22Rv1 (cell line): ENCODE data around the gene WTAP.
A peak's percentile ranks its signal among the peaks of the same experiment; 100 is the strongest.
"Not testable (repeated sequence)": the region's sequence is repeated elsewhere in the genome, so short reads cannot be mapped to it uniquely, and the experiment has no call there.

Experiments
- H3K27ac ChIP-seq: fragments of 450-650 bp; 2 replicates; pipeline ENCODE4 v1.5.1; 2017
- ZFX ChIP-seq: fragments of 450-650 bp; IDR thresholded peaks from 2 replicates; pipeline ENCODE4 v1.6.1; 2017; ENCODE audit warnings: antibody characterized with exemption, borderline replicate concordance
- TF ChIP-seq, protein P1 (sequence below): fragments of 450-650 bp; IDR thresholded peaks from 2 replicates; pipeline ENCODE4 v1.5.1; 2017; ENCODE audit warnings: mild to moderate bottlenecking

WTAP gene

DNA sequence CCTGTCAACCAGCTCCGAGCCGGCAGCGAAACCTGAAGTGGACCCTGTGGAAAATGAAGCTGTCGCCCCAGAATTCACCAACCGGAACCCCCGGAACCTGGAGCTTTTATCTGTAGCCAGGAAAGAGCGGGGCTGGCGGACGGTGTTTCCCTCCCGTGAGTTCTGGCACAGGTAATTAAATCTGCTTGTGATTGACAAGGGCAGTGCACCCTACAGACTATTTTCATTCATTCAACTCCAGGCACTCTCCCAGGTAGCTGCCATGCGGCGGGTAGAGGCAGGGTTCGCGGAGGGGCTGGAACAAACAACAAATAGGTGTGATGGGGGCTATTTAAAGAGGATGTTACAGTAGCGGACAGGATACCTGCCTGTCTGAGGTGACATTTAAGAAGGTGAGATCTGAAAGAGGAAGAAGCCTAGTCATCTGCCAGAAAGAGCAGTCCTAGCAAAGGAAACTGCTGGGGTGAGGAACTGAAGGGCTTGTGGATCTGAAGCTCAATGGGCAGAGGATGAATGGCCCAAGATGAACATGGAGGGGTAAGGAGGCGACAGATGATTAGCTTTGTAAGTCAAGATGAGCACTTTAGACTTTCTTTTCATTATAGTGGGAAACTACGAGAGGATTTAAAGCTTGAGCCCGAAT lies 63.8 kb downstream of the WTAP start:
- no peak for TF ChIP-seq ZFX
- TF ChIP-seq, protein P1, sequence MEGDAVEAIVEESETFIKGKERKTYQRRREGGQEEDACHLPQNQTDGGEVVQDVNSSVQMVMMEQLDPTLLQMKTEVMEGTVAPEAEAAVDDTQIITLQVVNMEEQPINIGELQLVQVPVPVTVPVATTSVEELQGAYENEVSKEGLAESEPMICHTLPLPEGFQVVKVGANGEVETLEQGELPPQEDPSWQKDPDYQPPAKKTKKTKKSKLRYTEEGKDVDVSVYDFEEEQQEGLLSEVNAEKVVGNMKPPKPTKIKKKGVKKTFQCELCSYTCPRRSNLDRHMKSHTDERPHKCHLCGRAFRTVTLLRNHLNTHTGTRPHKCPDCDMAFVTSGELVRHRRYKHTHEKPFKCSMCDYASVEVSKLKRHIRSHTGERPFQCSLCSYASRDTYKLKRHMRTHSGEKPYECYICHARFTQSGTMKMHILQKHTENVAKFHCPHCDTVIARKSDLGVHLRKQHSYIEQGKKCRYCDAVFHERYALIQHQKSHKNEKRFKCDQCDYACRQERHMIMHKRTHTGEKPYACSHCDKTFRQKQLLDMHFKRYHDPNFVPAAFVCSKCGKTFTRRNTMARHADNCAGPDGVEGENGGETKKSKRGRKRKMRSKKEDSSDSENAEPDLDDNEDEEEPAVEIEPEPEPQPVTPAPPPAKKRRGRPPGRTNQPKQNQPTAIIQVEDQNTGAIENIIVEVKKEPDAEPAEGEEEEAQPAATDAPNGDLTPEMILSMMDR, result no peak
- peak overlapping the region; percentile 93 for H3K27ac ChIP-seq

DNA sequence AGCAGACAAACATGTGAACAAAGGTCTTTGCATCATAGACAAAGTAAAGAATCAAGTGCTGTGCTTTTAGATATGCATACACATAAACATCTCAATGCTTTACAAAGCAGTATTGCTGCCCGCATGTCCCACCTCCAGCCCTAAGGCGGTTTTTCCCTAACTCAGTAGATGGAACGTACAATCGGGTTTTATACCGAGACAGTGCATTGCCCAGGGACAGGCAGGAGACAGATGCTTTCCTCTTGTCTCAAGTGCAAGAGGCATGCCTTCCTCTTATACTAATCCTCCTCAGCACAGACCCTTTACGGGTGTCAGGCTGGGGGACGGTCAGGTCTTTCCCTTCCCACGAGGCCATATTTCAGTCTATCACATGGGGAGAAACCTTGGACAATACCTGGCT lies 67.7 kb downstream of the WTAP start:
- H3K27ac ChIP-seq, result not testable (repeated sequence)

DNA sequence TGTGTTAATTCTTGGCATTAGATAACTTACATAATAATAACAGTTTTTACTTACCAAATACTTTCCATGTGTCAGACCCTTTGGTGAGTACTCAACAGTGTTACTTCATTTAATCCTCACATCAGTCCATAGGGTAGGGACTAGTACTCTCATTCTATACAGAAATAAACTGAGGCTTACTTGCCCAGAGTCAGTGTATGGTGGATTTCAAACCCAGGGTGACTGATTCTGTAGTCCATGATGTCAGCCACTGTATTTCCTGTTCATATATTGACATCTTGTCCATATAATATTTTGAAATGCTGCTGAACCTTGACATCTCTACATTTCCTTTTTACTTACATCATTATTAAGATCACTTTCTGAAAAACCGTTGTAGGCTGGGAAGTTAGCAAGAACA lies 70.2 kb downstream of the WTAP start:
- H3K27ac ChIP-seq, result no peak overlapping the region
- no peak for TF ChIP-seq ZFX
- TF ChIP-seq, protein P1, result no peak

DNA sequence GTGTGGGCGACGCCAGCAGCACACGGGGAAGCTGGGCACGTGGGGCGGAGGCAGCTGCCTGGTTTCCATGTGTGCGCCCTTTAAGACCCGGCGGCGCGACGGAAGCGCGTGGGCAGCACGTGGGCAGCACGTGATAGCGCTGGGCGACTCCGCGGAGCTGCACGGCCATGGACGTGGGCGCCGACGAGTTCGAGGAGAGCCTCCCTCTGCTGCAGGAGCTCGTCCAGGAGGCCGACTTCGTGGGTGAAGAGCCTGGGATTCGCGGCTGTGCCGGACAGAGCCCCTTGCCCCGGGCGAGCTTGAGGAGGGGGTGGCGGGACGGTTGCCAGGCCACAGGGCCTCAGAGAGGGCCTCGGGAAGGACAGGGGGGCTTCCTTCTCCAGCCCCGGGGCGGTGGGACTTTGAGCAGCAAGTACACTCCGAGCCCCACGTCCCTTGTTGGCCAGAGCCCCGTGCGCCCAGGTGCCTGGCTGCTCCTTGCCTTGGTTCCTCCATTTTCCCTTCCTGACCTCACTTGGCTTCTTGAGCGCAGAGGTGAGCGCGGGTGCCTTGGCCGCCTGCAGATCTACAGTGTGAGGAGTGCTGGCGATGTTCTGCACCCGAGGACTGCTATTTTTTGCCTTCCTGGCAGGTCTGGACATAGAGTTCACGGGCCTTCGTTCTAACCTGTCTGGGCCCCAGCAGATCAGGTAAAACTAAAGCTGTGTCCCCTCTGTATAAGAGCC lies 73.0 kb downstream of the WTAP start, which contains the start of gene PNLDC1:
Gene PNLDC1, plus strand, starts transcription at position 136 of the 725 bp plus-strand sequence. Its CDS starts 32 bp downstream, at position 168.
- no peak within 1 kb of the TSS for H3K27ac ChIP-seq
- TF ChIP-seq, protein P1, result no peak
- TF ChIP-seq ZFX, result no peak

DNA sequence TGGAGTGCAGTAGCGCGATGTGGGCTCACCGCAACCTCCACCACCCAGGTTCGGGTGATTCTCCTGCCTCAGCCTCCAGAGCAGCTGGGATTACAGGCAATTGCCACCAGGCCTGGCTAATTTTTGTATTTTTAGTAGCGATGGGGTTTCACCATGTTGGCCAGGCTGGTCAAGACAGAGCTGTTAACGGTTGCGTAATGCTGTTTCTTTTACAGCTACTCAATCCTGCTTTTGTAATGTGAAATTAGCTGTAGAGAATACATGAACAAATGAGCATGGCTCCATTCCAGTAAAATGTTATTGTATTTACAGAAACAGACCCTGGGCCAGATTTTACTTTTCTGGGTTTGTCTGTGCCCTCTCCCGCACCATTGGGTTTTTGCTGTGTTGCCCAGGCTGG lies 74.6 kb downstream of the WTAP start:
- TF ChIP-seq, protein P1, result no peak
- no peak for TF ChIP-seq ZFX
- no peak overlapping the region for H3K27ac ChIP-seq

DNA sequence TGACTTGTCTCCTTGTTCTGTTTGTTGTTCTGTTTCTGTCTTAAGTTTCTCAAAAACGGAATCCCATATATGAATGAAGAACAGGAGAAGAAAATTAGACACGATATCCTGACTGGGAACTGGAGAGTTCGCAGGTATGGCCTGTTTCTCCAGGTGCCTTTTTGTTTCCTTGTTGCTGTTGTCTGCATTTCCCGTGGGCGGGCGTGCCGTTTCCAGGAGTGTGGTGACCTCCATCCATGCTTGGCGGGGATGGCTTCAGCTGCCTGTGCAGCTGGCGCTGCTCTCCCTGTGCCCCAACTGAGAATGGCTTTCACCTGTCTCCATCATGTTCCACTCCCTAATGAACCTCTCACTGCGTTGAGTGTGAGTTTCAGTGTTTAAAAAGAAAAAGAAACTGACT lies 77.2 kb downstream of the WTAP start:
- TF ChIP-seq ZFX, result no peak
- TF ChIP-seq, protein P1, result no peak
- no peak overlapping the region for H3K27ac ChIP-seq

DNA sequence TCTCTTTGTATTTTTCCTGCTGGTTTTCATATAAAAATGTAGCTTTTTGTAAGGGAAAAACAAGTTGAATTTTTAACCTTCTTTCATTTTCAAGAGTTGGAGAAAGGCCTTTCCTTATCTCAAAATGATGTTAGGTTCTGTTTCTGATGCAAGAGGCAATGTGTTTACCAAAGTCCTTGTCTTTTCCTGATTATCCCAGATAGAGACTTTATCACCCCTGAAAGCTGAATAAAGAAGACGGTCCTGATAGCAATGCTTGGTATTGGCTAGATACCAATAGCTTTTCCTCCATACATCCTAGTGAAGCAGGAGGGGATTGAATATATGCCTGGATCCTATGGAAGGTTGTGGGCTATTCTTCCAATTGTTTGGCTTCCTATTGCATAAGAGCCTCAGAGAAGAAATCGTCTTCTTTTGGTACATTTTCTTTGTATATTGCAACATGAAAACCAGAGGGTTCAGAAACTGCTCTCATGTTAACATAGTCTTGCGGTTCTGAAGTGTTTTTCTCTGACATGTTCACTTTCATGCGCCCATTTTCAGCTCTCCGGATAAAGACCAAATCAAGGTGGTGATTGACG lies 78.2 kb downstream of the WTAP start:
- TF ChIP-seq, protein P1, result no peak
- no peak for TF ChIP-seq ZFX
- H3K27ac ChIP-seq, result no peak overlapping the region
